GM21390 (cell line): ENCODE measurements around the gene CEP290.
"Not testable (repeated sequence)": the region's sequence is repeated elsewhere in the genome, so short reads cannot be mapped to it uniquely, and the experiment has no call there.

Source experiments
- ATAC-seq: cut with Tn5 transposase; IDR thresholded peaks from one replicate; pipeline ENCODE4 v1.9.1; 2021; ENCODE audit not compliant: unreplicated experiment

CEP290 gene

GRCh38 chr12:88142610-88142991, 713 bp upstream of the CEP290 start:
- ATAC-seq: peak; percentile 4

DNA sequence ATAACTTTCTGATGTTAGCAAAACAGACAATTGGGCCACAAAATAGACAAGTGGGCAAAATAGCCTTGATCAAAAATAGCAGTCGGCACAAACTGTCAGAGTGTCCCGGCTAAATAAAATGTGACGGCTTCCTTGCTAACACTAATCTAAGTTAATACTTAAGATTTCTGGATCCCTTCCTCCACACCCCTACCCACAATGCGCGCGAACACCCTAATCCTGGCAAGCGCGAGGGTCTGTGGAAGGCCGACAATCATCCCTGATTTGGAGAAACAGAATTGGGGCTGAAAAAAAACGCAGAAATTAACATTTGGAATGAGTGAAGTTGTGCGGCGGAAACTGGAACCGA, 489 bp downstream of the CEP290 start:
- no peak for ATAC-seq

- ATAC-seq: not testable (repeated sequence)
These were observed 2.2 kb downstream of the CEP290 start for GRCh38 chr12:88139711-88140110.

DNA sequence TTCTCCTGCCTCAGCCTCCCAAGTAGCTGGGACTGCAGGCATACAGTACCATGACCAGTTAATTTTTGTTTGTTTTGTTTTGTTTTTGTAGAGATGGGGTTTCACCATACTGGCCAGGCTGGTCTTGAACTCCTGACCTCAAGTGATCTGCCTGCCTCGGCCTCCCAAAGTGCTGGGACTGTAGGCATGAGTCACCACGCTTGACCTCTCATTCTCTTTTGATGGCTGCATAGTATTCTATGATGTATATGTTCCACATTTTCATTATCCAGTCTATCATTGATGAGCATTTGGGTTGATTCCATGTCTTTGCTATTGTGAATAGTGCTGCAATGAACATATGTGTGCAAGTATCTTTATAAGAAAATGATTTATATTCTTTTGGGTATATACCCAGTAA, 8.7 kb downstream of the CEP290 start:
- ATAC-seq: not testable (repeated sequence)

DNA sequence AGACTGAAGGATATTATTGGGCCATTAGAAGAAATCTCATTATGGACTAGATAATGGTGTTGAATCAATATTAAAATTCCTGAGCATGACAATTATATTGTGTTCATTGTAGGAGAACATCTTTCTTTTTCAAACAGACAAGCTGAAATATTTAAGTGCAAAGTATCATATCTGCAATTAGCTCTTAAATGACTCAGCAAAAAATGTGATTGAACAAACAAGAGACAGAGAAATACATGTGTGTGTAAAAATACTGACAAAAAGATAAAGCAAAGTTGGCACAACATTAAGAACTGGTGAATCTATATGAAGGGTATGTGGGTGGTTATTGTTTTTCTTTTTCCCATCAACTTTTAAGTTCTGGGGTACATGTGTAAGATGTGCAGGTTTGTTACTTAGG, 9.5 kb downstream of the CEP290 start:
- ATAC-seq: no peak

DNA sequence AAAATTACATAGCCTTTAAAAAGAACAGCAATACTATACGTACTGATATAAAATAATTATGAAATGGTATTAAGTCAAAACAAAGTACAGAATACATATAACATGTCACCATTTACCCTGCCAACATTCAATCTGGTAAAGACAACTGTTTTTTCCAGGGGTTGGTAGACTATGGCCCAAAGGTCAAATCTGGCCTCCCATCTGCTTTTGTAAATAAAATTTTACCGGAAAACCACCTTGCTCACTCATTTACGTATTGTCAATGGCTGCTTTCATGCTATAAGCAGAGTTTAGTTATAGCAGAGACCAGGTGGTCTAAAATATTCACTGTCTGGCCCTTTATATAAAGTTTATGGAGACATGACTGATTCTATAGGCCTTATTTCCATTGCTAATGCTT, 14.0 kb downstream of the CEP290 start:
- no peak for ATAC-seq

GRCh38 chr12:88127099-88127498, 14.8 kb downstream of the CEP290 start:
- no peak for ATAC-seq

DNA sequence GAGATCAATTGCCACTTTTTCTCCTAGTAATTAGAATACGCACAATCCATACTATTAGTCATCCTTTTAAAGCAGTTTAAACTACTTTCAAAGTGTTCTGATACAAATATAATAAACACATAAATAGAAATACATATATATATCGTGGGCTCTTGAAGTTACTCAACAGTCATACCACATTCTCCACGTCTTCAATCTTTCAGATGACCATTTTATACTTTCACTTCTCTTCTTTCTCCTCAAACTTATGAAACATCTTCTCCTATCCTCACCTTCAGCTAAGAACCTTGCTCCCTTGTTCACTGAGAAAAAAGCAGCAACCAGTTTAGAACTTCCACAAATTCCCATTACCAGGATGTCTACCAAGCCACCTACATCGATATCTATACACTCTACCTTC, 19.2 kb downstream of the CEP290 start:
- ATAC-seq: no peak

GRCh38 chr12:88113871-88114270, 28.0 kb downstream of the CEP290 start:
- no peak for ATAC-seq

- ATAC-seq: no peak
These were observed 30.7 kb downstream of the CEP290 start for GRCh38 chr12:88111074-88111652.

- no peak for ATAC-seq
These were observed 33.9 kb downstream of the CEP290 start for GRCh38 chr12:88108021-88108420.

DNA sequence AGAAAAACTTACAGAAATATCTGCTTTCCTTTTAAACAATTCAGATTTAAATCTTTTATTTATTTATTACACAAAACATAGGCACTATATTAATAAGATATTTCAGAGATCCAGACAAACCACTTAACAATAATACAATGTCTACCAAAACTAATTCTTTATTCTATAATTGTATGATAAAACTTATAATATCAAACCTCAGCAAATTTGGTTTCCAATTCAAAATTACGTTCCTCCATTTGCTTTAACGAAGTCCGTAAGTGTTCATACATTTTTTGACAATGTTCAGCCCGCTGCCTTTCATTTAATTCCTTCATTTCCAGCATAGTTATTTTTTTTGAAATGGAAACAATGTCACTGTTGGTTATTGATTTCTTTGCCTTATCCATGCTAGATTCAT, 48.3 kb downstream of the CEP290 start:
- ATAC-seq: no peak

- ATAC-seq: no peak
These were observed 49.1 kb downstream of the CEP290 start for GRCh38 chr12:88092771-88093170.

GRCh38 chr12:88084210-88084609, 57.7 kb downstream of the CEP290 start:
- no peak for ATAC-seq

- ATAC-seq: no peak
These were observed 58.3 kb downstream of the CEP290 start for GRCh38 chr12:88083634-88084033.

DNA sequence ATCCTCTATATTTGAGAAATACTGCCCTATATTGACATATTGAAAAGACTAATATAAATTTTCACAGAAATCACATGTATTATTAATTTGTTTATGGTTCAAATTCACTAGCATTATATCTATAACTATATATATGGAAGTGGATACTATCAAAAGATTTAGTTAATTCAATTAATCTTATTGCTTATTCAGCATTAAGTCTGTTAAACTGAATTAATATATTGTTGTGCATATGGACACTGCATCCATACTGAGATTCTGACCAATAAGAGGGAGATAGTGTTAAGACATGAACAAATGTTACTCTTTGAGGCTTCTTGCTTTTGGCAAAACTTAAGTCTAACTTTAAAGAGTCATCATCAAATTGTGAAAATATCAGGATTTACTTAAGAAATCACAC, 60.6 kb downstream of the CEP290 start:
- no peak for ATAC-seq

DNA sequence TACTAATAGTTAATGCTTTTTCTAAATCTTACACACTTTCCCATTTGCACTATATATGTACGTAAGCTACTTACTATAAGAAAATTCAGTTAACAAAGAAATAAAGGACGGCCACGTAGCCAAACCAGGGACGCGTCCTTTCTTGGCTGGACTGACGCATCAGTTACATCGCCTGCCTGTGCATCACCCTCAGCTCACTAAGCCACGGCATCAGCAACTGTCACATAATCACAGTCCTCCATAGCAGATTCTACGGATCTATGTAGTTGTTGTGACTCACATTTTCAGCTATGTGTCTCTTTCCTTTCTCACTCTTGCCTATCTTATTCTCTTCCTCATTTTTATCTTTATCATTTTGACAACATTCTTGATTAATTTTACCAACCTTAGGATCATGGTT, 74.6 kb downstream of the CEP290 start:
- no peak for ATAC-seq

- peak; percentile 86 for ATAC-seq
These were observed 78.5 kb downstream of the CEP290 start for GRCh38 chr12:88063375-88063774.

- ATAC-seq: peak; percentile 79
These were observed 79.4 kb downstream of the CEP290 start for GRCh38 chr12:88062474-88062873.

DNA sequence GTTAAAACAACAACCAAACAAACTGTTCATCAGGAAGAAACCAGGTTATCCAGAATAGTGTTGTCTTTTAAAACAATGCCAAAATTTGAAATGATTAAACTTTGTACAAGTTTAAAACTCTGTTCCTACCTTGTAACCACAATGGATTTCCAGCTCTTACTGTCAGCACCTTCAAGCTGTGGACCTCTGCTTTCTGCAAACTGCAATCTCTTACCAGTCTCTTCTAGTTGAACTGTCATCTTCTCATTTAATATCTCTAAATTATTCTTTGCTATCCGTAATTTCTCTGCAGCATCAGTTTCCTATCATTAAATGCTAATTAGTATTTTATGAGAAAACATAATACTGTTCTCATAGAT, 83.2 kb downstream of the CEP290 start:
- no peak for ATAC-seq

- no peak for ATAC-seq
These were observed 83.7 kb downstream of the CEP290 start for GRCh38 chr12:88057994-88058718.

DNA sequence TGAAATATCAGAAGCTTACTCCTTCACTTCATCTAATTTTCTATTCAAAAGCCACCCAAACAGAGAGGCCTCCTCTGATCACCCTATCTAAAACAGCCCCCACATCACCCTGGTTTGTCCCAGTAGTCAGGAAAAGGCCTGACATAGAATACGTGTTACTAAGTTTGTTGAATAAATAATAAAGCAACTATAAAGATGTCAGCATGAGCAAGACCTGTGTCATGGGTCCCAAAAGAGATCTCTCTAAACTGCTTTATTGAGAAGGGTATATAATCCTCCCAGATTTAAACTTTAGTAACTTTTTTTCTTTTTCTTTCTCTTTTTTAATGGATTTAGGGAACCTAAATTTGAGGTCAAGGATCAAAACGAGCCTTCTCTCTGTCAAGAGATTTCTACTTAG, 85.3 kb downstream of the CEP290 start:
- ATAC-seq: no peak

GRCh38 chr12:88052686-88053085, 89.2 kb downstream of the CEP290 start:
- ATAC-seq: peak; percentile 73
